KOPT-K1 (cell line): ENCODE data around the gene DLX6.
"Not testable (repeated sequence)": the region's sequence is repeated elsewhere in the genome, so short reads cannot be mapped to it uniquely, and the experiment has no call there.

Experiments
- H3K27ac ChIP-seq: fragments of 200-600 bp; sonication (generic); 2 replicates; pipeline ENCODE4 v1.5.1; 2016; ENCODE audit warnings: antibody characterized with exemption, mild to moderate bottlenecking, low read depth, low read length; ENCODE audit not compliant: poor library complexity, severe bottlenecking
- H3K36me3 ChIP-seq: fragments of 200-600 bp; sonication (generic); 2 replicates; pipeline ENCODE4 v1.5.1; 2017; ENCODE audit warnings: antibody characterized with exemption, mild to moderate bottlenecking, low read length, moderate library complexity; ENCODE audit not compliant: insufficient read depth
- H3K9me3 ChIP-seq: fragments of 200-600 bp; sonication (generic); 2 replicates; pipeline ENCODE4 v1.5.1; 2017; ENCODE audit warnings: antibody characterized with exemption, low read length, mild to moderate bottlenecking; ENCODE audit not compliant: insufficient read depth, poor library complexity, severe bottlenecking

DLX6 gene

GRCh38 chr7:97022491-97023306 lies 17.3 kb downstream of the DLX6 start:
- peaks cover 8% of the 10 kb centered on the region for H3K9me3 ChIP-seq
- no peak overlapping the region for H3K27ac ChIP-seq
- no peaks in the 10 kb centered on the region for H3K36me3 ChIP-seq

- H3K27ac ChIP-seq, result no peak within 1 kb of the TSS
- H3K9me3 ChIP-seq, result no peaks in the 10 kb centered on the region
- no peaks in the 10 kb centered on the region for H3K36me3 ChIP-seq
Measured at GRCh38 chr7:97024209-97025129, 19.1 kb downstream of the DLX6 start, which contains the start of gene DLX5. DLX5 (minus strand) TSS chr7:97024831; CDS start chr7:97024623, 208 bp downstream.

GRCh38 chr7:97025130-97025499 lies 19.8 kb downstream of the DLX6 start:
- H3K9me3 ChIP-seq, result no peaks in the 10 kb centered on the region

DNA sequence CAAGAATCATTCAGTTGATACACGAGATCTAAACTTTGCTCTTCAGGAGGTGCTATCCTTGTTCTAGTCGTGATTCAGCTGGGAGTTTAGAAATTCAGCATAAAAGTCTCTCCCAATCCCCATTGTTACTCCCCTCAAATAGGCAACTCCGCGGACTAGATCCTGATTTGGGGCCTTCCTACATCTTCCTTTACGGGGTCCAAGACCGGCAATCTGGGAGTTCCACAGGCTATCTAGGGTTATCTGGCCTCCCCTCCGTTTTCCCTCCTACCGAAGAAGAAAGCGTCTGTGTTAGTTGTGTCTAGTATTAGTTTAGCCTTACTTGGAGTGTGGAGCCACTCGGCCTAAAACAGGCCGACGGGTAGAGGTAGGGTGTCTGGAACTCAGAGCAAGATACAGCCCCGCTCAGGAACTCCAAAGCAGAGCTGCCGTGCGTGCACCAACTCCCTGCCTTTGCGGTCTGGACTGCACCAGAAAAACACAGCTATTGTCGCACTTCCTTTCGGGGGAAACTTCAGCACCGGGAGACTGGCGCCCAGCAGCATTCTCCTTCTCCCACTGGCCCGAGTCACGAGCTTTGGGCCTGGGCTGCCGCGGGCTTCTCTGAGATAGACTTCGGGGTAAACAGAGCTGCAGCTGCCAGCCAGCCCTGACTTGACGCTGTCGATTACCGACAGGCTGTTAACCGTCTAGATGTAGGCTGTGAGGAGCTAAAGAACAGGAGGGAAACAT lies 20.8 kb downstream of the DLX6 start:
- Histone ChIP-seq H3K27ac (no peak overlapping the region), H3K9me3 (no peaks in the 10 kb centered on the region), H3K36me3 (no peaks in the 10 kb centered on the region)

More at GRCh38 chr7:97025130-97025499, 19.8 kb downstream of the DLX6 start:
- no peak overlapping the region for H3K27ac ChIP-seq
- no peaks in the 10 kb centered on the region for H3K36me3 ChIP-seq

DNA sequence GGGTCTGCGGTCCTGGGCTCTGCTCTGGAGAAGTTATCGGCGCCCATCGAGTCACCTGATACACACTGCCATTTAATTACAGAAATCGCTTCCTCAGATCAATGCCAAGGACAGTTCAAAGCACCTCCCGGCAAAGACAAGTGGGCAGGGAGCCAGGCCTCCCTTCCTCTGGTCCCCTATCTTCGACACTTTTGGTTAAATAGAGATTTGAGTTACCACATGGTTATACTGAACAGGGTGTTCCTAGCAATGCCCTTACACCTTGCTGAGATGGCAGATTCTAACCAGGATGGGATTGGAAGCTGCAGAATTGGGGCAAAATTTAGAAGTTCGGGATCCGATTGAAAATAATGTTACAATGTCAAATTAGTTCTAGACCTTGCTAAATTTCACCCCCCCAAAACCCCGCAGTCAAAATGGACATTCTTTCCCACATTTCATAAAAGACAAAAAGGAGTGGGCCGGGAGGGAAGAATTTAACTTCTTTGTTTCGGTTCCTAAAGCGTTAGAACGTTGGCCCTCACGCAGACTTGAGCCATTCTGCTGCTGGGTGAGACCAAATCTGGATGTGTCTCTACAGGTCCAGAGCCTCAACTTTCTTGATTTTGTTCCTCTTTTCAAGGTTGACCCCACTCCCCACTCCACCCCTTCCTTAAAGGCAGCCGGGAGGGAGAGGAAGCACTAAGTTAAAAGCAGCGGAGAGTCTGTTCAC lies 21.5 kb downstream of the DLX6 start:
- no peaks in the 10 kb centered on the region for H3K9me3 ChIP-seq

DNA sequence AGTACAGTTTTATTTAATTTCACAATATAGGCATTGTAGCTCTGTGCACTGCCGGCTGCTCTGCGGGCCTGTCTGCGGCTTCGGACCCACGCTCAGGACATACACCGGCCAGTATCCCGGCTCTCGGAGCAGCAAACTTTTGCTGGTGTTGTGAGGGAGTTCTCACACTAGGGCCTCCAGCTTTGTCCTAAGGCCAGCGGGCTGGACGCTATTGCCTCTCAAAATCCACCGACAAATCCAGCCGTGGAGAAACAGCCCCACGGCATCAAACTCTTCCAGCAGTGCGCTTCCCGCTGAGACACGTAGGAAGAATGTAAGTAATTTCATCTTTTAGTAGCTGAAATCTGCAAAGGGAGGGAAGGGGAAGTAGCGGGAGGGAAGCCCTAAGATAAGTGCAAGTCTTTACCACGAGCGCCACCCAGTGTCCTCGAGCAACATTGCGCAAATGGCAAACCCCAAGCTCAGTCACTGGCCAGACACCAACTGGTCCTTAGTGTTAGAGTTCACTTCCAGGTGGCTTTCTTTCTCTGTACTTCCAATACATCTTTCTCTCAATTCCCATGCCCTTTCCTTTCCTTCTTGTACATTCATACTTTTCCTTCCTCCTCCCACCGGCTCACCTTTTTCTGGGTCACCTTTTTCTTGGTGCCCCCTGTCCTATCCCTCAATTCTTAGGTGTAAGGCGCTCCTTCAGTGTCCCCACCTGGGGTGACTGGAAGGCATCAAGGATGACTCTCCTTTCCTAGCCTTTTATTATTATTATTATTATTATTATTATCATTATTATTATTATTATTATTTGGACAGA lies 22.3 kb downstream of the DLX6 start:
- no peaks in the 10 kb centered on the region for H3K9me3 ChIP-seq
- no peaks in the 10 kb centered on the region for H3K36me3 ChIP-seq
- no peak overlapping the region for H3K27ac ChIP-seq

More for the DNA sequence above, 21.5 kb downstream of the DLX6 start:
- no peaks in the 10 kb centered on the region for H3K36me3 ChIP-seq
- H3K27ac ChIP-seq, result no peak overlapping the region

GRCh38 chr7:97034213-97034852 lies 29.0 kb downstream of the DLX6 start:
- H3K36me3 ChIP-seq, H3K9me3 ChIP-seq, H3K27ac ChIP-seq: not testable (repeated sequence)

DNA sequence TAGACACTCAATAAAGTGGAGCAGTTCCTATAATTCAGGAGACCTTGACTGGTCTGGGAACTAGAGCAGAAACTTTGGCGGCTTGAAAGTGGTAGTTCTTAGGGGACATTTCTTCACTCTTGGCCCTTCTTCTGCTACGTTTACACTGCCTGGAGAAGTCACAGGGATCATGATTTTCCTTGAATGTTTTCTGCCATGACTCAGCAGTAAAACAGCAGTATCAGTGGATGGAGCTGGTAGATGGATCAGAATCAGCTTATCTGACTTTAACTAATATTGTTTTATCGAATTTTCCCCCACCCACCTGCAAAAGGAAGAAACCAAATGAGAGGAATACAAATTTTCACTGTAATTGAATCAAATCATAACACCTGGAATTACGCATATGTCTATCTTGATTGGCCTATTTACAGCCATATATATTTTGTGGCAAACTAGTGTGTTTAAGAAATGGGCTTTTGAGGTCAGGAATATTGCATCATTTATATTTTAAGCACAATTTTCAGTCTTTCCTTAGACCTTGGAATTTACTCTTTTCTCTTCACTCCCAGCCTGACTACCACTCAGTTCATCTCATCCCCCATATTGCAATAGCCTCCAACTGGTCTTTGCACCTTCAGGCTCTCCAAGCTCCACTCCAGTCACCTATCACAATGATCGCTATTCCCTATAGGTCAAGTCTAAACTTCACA lies 34.2 kb downstream of the DLX6 start:
- no peak overlapping the region for H3K27ac ChIP-seq
- H3K9me3 ChIP-seq, result no peaks in the 10 kb centered on the region
- no peaks in the 10 kb centered on the region for H3K36me3 ChIP-seq

DNA sequence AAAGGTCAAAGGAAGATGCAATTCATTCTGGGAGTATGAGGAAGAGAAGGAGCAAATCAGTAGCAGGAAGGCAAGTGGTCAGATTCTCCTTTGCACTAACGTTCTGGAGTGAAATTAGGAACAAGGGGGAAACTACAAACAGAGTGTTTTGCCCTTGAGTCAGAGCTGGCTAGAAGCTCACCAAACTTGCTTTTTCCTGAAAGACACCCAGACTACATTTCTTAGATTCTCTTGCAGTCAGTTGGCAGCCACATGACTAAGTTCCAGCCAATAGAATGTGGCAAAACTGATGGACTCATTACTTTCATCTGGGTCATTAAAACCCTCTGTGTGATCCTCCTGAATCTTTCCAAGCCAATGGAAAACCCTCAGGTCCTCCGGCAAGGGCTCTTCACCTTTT lies 37.9 kb downstream of the DLX6 start:
- Histone ChIP-seq H3K9me3 (no peaks in the 10 kb centered on the region), H3K27ac (no peak overlapping the region), H3K36me3 (no peaks in the 10 kb centered on the region)
